HepG2 (cell line): ENCODE results near the gene ZFP90. TPM values are rescaled to one million over a fixed set of nuclear protein-coding genes. Genes with fewer than 3 reads are reported as not detected.

Experiments
- ATAC-seq: fragments of 200-7000 bp; cut with Tn5 transposase; 3 replicates; pipeline ENCODE4 v1.9.1; 2020; ENCODE audit warnings: mild to moderate bottlenecking, moderate library complexity
- BruUV-seq: library from RNA; stranded (reverse); fragments of 400-500 nt; replicated peaks from 2 replicates; lab custom pipeline; 2021; lab: Mats Ljungman, UMichigan
- CTCF ChIA-PET: fragments of 300-600 bp; formaldehyde crosslinking; extraction: SDS; loops from one replicate; lab custom pipeline; 2021; ENCODE audit warnings: low total read pairs, inconsistent platforms, low intra/inter-chr PET ratio; lab: Yijun Ruan, JAX
- POLR2A ChIA-PET: fragments of 350-600 bp; sonication (Branson Sonifier 250); formaldehyde crosslinking; loops from one replicate; lab custom pipeline; 2020; ENCODE audit warnings: antibody characterized with exemption, inconsistent platforms; lab: Yijun Ruan, JAX
- DNase-seq: peaks from one replicate; pipeline ENCODE4 v3.0.0-alpha.2; 2015; ENCODE audit warnings: low spot score
- FAIRE-seq: peaks from 3 replicates; lab custom pipeline; 2011; peaks lifted over from hg19 to GRCh38; lab: Jason Lieb, UNC
- H2AFZ ChIP-seq: one replicate; pipeline ENCODE4 v1.6.1; 2011; ENCODE audit warnings: low read length, inconsistent platforms
- H3K27ac ChIP-seq: fragments of 300-600 bp; 3 replicates; pipeline ENCODE4 v1.8.0; 2011; ENCODE audit warnings: mixed run types, mild to moderate bottlenecking, mixed read lengths, low read length, inconsistent platforms; ENCODE audit not compliant: insufficient read depth; ENCODE audit errors: extremely low read length
- H3K27me3 ChIP-seq, 2 experiments: fragments of 200-600 bp in 1 of 2; 2 replicates in 1 of 2; 3 replicates in 1 of 2; pipeline versions ENCODE4 v1.6.0 to v1.8.0; 2011; ENCODE audit warnings: low read length in 2 of 2, mild to moderate bottlenecking in 2 of 2, moderate library complexity in 2 of 2, inconsistent platforms in 1 of 2; ENCODE audit not compliant: insufficient read depth in 2 of 2, control insufficient read depth in 1 of 2
- H3K36me3 ChIP-seq, 2 experiments: fragments of 200-600 bp in 1 of 2; replicated peaks in 1 of 2; 2 replicates in 1 of 2; 3 replicates in 1 of 2; pipeline versions ENCODE4 v1.5.1 to v1.8.0; 2011; ENCODE audit warnings: low read length in 2 of 2, inconsistent platforms in 1 of 2; ENCODE audit not compliant: insufficient read depth in 2 of 2, control insufficient read depth in 1 of 2
- H3K4me1 ChIP-seq: 2 replicates; pipeline ENCODE4 v1.5.1; 2012; ENCODE audit warnings: low read length, inconsistent platforms; ENCODE audit not compliant: insufficient read depth
- H3K4me2 ChIP-seq: 2 replicates; pipeline ENCODE4 v1.6.0; 2011; ENCODE audit warnings: low read depth, low read length, inconsistent platforms
- H3K4me3 ChIP-seq, 3 experiments: fragments of 200-600 bp in 1 of 3; sonication (generic), shearing (Covaris generic) in 1 of 3; replicated peaks in 1 of 3; 2 replicates each; pipeline ENCODE4 v1.5.1; 2011 to 2016; ENCODE audit warnings: low read length in 3 of 3, inconsistent platforms in 2 of 3, low read depth in 2 of 3, mild to moderate bottlenecking in 2 of 3, control low read depth in 1 of 3, mixed read lengths in 1 of 3; ENCODE audit not compliant: insufficient read depth in 1 of 3
- H3K79me2 ChIP-seq: one replicate; pipeline ENCODE4 v1.6.1; 2011; ENCODE audit warnings: low read length, inconsistent platforms; ENCODE audit not compliant: insufficient read depth
- H3K9ac ChIP-seq: 2 replicates; pipeline ENCODE4 v1.6.0; 2011; ENCODE audit warnings: mild to moderate bottlenecking, low read depth, low read length, inconsistent platforms; ENCODE audit not compliant: insufficient read depth
- H3K9me3 ChIP-seq: 2 replicates; pipeline ENCODE4 v1.5.1; 2012; ENCODE audit warnings: mild to moderate bottlenecking, low read length
- H4K20me1 ChIP-seq: 2 replicates; pipeline ENCODE4 v1.6.0; 2011; ENCODE audit warnings: inconsistent platforms, mild to moderate bottlenecking, low read length, moderate library complexity; ENCODE audit not compliant: insufficient read depth
- ARNT ChIP-seq: fragments of 450-650 bp; IDR thresholded peaks from 2 replicates; pipeline ENCODE4 v1.6.1; 2017
- ATF7 ChIP-seq, 2 experiments: fragments of 450-650 bp in 1 of 2; sonication (generic) in 1 of 2; formaldehyde crosslinking in 1 of 2; IDR thresholded peaks; 2 replicates each; pipeline versions ENCODE4 v1.4.0 to v1.6.1; 2016 to 2020; ENCODE audit warnings: antibody characterized with exemption in 1 of 2, mild to moderate bottlenecking in 1 of 2, missing genetic modification reagents in 1 of 2
- CEBPB ChIP-seq: IDR thresholded peaks from 2 replicates; pipeline ENCODE4 v1.6.1; 2011; ENCODE audit warnings: low read depth, low read length, improper control_type of control experiment, borderline replicate concordance
- CHCHD3 ChIP-seq: sonication (generic); formaldehyde crosslinking; IDR thresholded peaks from 2 replicates; pipeline ENCODE4 v1.8.0; 2022; ENCODE audit warnings: mild to moderate bottlenecking, missing genetic modification reagents, moderate library complexity
- CSRNP2 ChIP-seq: sonication (generic); formaldehyde crosslinking; conservative IDR thresholded peaks from 2 replicates; pipeline ENCODE4 v1.8.0; 2022; ENCODE audit warnings: low read depth, missing genetic modification reagents
- ESRRA ChIP-seq: sonication (generic); formaldehyde crosslinking; IDR thresholded peaks from 2 replicates; pipeline ENCODE4 v1.5.1; 2020; ENCODE audit warnings: mild to moderate bottlenecking, low read depth, missing genetic modification reagents
- MIER3 ChIP-seq: IDR thresholded peaks from 2 replicates; pipeline ENCODE4 v1.6.1; 2016; ENCODE audit warnings: missing compliant biosample characterization, borderline replicate concordance
- NPAS2 ChIP-seq: sonication (generic); formaldehyde crosslinking; IDR thresholded peaks from 2 replicates; pipeline ENCODE4 v1.8.0; 2022; ENCODE audit warnings: mild to moderate bottlenecking, missing genetic modification reagents, borderline replicate concordance
- ONECUT2 ChIP-seq: sonication (generic); formaldehyde crosslinking; IDR thresholded peaks from 2 replicates; pipeline ENCODE4 v1.4.0; 2020; ENCODE audit warnings: missing genetic modification reagents
- RAD21 ChIP-seq: fragments of 450-650 bp; formaldehyde crosslinking; IDR thresholded peaks from 2 replicates; pipeline ENCODE4 v1.5.0; 2020; ENCODE audit warnings: mild to moderate bottlenecking
- RBM22 ChIP-seq: fragments of 200-400 bp; formaldehyde crosslinking; optimal IDR thresholded peaks from 2 replicates; pipeline ENCODE3; 2017; ENCODE audit warnings: mild to moderate bottlenecking, low read length, moderate library complexity
- SP2 ChIP-seq: sonication (generic); formaldehyde crosslinking; IDR thresholded peaks from 2 replicates; pipeline ENCODE4 v1.5.1; 2020; ENCODE audit warnings: mild to moderate bottlenecking, missing genetic modification reagents
- ZNF546 ChIP-seq: sonication (generic); formaldehyde crosslinking; conservative IDR thresholded peaks from 2 replicates; pipeline ENCODE4 v1.8.1; 2023; ENCODE audit warnings: mild to moderate bottlenecking, missing genetic modification reagents
- ZNF569 ChIP-seq: sonication (generic); formaldehyde crosslinking; IDR thresholded peaks from 2 replicates; pipeline ENCODE4 v1.5.0; 2020; ENCODE audit warnings: mild to moderate bottlenecking, missing genetic modification reagents, moderate library complexity, borderline replicate concordance
- ZNF879 ChIP-seq: sonication (generic); formaldehyde crosslinking; IDR thresholded peaks from 2 replicates; pipeline ENCODE4 v1.8.1; 2023; ENCODE audit warnings: missing genetic modification reagents
- ZSCAN20 ChIP-seq: sonication (generic); formaldehyde crosslinking; IDR thresholded peaks from 2 replicates; pipeline ENCODE4 v1.4.0; 2020; ENCODE audit warnings: missing genetic modification reagents, mild to moderate bottlenecking, borderline replicate concordance
- WGBS: methylation state at CpG from one replicate; pipeline ENCODE4 v1.1.6; 2017; ENCODE audit warnings: low lambda C conversion rate; 5-methylcytosine and 5-hydroxymethylcytosine counted together
- in situ Hi-C: cut with HindIII; loops from 2 replicates; pipeline ENCODE4 v1.10.0; 2017; ENCODE audit warnings: low pct_unique_long_range_greater_than_20kb; ENCODE audit not compliant: extremely low pct_ligation_motif_present
- intact Hi-C: fragments of 100-400 bp; cut with micrococcal nuclease; formaldehyde crosslinking; loops from one replicate; pipeline ENCODE4 v1.10.0; 2022; ENCODE audit not compliant: unreplicated experiment
- polyA plus RNA-seq, 8 experiments: library from polyadenylated mRNA; depleted of rRNA in 3 of 8; stranded (reverse) in 7 of 8; unstranded in 1 of 8; fragments of >200 nt; fragmentation: Illumina TruSeq in 4 of 8; extraction: Trizol in 4 of 8; gene quantifications; 2 replicates each; pipeline versions ENCODE4 v1.2.1 to v1.2.3, GENCODE V29; 2011 to 2016; ENCODE audit warnings: low read depth in 4 of 8, missing spikeins in 1 of 8, mixed read lengths in 1 of 8; ENCODE audit not compliant: insufficient read depth in 1 of 8
- total RNA-seq, 5 experiments: library from RNA; depleted of rRNA; stranded (reverse); fragments of >200 nt; fragmentation: Illumina TruSeq; extraction: Trizol; gene quantifications; 2 replicates each; pipeline ENCODE4 v1.2.3, GENCODE V29; 2016; ENCODE audit warnings: low read depth in 1 of 5
- TF ChIP-seq, protein P1 (sequence below): sonication (generic); formaldehyde crosslinking; conservative IDR thresholded peaks from 2 replicates; pipeline ENCODE4 v1.8.1; 2023; ENCODE audit warnings: missing genetic modification reagents
- TF ChIP-seq, protein P2 (sequence below): sonication (generic); formaldehyde crosslinking; IDR thresholded peaks from 2 replicates; pipeline ENCODE4 v1.4.0; 2020; ENCODE audit warnings: mild to moderate bottlenecking, missing genetic modification reagents
- TF ChIP-seq, protein P3 (sequence below): fragments of 450-650 bp; IDR thresholded peaks from 2 replicates; pipeline ENCODE4 v1.6.1; 2016

The ZFP90 gene
- total and polyA plus RNA-seq, 2 of the 13 experiments (the other 11 are each of a cell fraction or from before 2014, with no cell fraction given): 17.6 to 18.9 TPM

DNA sequence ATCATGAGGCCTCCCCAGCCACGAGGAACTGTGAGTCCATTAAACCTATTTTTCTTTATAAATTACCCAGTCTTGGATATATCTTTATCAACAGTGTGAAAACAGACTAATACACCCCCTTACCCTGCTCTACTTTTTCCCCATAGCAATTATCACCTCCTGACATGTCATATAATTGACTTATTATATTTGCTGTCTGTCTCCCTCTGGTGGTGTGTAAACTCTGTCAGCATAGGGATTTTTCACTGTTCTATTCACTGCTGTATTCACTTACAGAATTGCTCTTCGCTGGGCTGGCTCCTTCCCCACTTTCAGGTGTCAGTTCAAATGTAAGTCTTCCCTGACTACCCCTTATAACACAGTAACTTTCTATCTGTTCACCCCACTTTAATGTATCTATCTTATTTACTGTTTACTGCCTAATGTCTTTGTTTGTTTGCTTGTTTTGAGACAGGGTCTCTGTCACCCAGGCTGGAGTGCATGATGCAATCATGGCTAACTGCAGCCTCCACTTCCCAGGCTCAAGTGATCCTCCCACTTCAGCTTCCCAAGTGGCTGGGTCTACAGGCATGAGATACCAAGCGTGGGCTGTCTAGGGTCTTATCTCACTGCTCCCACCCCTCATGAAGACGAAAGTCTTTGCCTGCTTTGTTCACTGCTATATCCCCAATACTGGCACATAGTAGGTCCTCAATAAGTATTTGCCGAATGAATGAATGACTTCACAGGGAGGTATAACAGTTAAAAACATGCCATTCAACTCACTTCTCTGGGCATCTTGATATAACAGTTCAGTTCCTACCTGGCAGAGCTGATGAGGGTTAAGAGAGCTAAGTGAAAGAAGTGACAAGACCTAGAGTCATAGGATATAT lies 53.6 kb downstream of the ZFP90 start:
- Histone ChIP-seq H3K27me3 (peaks cover 0 to 3% of the 10 kb centered on the region in 2 experiments; a peak in 1 of 5 replicates), H2AFZ (no peak overlapping the region), H3K4me2 (no peak overlapping the region), H3K36me3 (no peaks in the 10 kb centered on the region), H3K4me1 (no peaks in the 10 kb centered on the region), H3K4me3 (no peak overlapping the region), H3K9me3 (no peaks in the 10 kb centered on the region), H3K9ac (no peak overlapping the region), H4K20me1 (no peaks in the 10 kb centered on the region), H3K27ac (no peak overlapping the region), H3K79me2 (no peaks in the 10 kb centered on the region)
- DNase-seq: peak; percentile 21
- CTCF ChIA-PET: interaction anchor here (1.1 to 2.1 kb wide), 2 partner anchors 63 to 64 kb away, joined by 4 to 14 read pairs; no protein-coding TSS in a partner anchor
- no peak for FAIRE-seq
- BruUV-seq: no TSS peak
- POLR2A ChIA-PET: no interaction called here
- no peak for ATAC-seq
- intact Hi-C loops (loop anchor here (2.0 to 5.0 kb wide), 2 partner anchors 64 to 210 kb away; no protein-coding TSS in a partner anchor), in situ Hi-C loops (loop anchor here (5.0 kb wide), 1 partner anchor 65 kb away; no protein-coding TSS in a partner anchor)
- 58% methylated on average over 5 of the region's 5 CpGs for WGBS
- TF ChIP-seq ESRRA (CRISPR knock-in tag): no peak
- TF ChIP-seq ARNT: no peak
- TF ChIP-seq ZSCAN20: no peak
- peak; percentile 44; the same call in 1 of the 2 replicates for TF ChIP-seq CEBPB
- no peak for TF ChIP-seq MIER3 (CRISPR knock-in tag)
- no peak for TF ChIP-seq ZNF879 (CRISPR knock-in tag)
- no peak for TF ChIP-seq CSRNP2 (CRISPR knock-in tag)
- TF ChIP-seq, protein P1, sequence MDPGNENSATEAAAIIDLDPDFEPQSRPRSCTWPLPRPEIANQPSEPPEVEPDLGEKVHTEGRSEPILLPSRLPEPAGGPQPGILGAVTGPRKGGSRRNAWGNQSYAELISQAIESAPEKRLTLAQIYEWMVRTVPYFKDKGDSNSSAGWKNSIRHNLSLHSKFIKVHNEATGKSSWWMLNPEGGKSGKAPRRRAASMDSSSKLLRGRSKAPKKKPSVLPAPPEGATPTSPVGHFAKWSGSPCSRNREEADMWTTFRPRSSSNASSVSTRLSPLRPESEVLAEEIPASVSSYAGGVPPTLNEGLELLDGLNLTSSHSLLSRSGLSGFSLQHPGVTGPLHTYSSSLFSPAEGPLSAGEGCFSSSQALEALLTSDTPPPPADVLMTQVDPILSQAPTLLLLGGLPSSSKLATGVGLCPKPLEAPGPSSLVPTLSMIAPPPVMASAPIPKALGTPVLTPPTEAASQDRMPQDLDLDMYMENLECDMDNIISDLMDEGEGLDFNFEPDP (CRISPR knock-in tag): no peak
- no peak for TF ChIP-seq ZNF546 (CRISPR knock-in tag)
- no peak for TF ChIP-seq ZNF569
- TF ChIP-seq ONECUT2: no peak
- TF ChIP-seq, protein P2, sequence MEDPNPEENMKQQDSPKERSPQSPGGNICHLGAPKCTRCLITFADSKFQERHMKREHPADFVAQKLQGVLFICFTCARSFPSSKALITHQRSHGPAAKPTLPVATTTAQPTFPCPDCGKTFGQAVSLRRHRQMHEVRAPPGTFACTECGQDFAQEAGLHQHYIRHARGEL: peak; percentile 80; the same call in 1 of the 2 replicates
- peak; percentile 62 for TF ChIP-seq ATF7 (IDR thresholded peaks at IDR 0.05)
- no peak for TF ChIP-seq ATF7 (CRISPR knock-in tag; IDR thresholded peaks at IDR 0.05)
- TF ChIP-seq NPAS2: no peak
- TF ChIP-seq RAD21 (CRISPR knock-in tag): 0 out of 2 replicates have a peak, but pooled peaks have one; percentile 5
- TF ChIP-seq, protein P3, sequence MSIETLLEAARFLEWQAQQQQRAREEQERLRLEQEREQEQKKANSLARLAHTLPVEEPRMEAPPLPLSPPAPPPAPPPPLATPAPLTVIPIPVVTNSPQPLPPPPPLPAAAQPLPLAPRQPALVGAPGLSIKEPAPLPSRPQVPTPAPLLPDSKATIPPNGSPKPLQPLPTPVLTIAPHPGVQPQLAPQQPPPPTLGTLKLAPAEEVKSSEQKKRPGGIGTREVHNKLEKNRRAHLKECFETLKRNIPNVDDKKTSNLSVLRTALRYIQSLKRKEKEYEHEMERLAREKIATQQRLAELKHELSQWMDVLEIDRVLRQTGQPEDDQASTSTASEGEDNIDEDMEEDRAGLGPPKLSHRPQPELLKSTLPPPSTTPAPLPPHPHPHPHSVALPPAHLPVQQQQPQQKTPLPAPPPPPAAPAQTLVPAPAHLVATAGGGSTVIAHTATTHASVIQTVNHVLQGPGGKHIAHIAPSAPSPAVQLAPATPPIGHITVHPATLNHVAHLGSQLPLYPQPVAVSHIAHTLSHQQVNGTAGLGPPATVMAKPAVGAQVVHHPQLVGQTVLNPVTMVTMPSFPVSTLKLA: no peak
- TF ChIP-seq CHCHD3: no peak
- TF ChIP-seq RBM22: no peak
- no peak for TF ChIP-seq SP2 (CRISPR knock-in tag)
